Right lobe of liver (tissue), 4 donors: ENCODE results near the gene R3HDM2.

ENCODE experiments used
- POLR2A ChIP-seq: fragments of 450-650 bp; IDR thresholded peaks from one replicate; pipeline ENCODE4 v1.6.1; 2017; ENCODE audit warnings: antibody characterized with exemption, mild to moderate bottlenecking
- TF ChIP-seq, protein P1 (sequence below), 4 donors: fragments of 200-600 bp in 3 of 4; fragments of 450-650 bp in 1 of 4; IDR thresholded peaks; one replicate each; pipeline versions ENCODE4 v1.5.1 to v1.8.0; 2016 to 2022; ENCODE audit warnings: antibody characterized with exemption in 4 of 4, mild to moderate bottlenecking in 2 of 4
- donor health status: DM: no; HTN: no; CAD: no.
- donor health status: DM: no; HTN: no; CAD: no.
- donor health status: DM: no; HTN: yes; CAD: no.

DNA sequence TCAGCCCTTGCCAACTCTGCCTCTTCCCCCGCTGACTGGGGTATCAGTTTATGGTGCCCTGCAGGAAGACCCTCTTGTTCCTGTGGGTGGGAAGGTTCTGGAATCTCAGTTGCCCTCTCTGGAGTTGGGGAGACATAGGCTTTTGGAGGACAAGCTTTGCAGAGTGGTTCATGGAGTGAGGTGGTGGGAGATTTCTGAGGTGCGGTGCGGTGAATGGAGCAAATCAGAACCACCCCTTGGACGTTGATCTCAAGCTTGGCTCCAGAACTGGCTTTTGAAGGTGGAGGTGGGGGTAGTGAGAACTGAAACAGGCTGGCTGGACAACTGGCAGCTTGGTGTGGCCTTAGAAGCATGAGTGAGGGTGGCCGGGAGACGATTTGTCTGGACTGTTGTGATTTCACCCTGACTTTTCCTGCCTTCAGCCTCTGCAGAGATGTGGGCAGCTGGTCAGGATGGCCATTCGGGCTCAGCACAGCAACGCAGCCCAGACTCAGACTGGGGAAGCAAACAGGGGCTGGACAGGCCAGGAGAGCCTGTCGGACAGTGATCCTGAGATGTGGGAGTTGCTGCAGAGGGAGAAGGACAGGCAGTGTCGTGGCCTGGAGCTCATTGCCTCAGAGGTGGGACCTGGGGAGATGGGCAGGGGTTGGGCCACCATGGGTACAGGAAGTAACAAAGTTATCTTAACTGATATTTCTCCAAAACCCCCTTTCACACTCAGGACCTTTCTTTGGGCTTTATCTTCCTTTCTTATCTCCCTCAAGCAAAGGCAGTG, 200.3 kb downstream of the R3HDM2 start:
- TF ChIP-seq, protein P1, sequence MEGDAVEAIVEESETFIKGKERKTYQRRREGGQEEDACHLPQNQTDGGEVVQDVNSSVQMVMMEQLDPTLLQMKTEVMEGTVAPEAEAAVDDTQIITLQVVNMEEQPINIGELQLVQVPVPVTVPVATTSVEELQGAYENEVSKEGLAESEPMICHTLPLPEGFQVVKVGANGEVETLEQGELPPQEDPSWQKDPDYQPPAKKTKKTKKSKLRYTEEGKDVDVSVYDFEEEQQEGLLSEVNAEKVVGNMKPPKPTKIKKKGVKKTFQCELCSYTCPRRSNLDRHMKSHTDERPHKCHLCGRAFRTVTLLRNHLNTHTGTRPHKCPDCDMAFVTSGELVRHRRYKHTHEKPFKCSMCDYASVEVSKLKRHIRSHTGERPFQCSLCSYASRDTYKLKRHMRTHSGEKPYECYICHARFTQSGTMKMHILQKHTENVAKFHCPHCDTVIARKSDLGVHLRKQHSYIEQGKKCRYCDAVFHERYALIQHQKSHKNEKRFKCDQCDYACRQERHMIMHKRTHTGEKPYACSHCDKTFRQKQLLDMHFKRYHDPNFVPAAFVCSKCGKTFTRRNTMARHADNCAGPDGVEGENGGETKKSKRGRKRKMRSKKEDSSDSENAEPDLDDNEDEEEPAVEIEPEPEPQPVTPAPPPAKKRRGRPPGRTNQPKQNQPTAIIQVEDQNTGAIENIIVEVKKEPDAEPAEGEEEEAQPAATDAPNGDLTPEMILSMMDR (IDR thresholded peaks at IDR 0.05), result no peak
- no peak for TF ChIP-seq POLR2A
